ENCODE data around the gene GABBR2.

The GABBR2 gene

GRCh38 chr9:98554752-98555151, 154.0 kb downstream of the GABBR2 start:
- no peak overlapping the region for H3K4me3 ChIP-seq (ENCODE audit: low read depth, low read length)
- no peak overlapping the region for H3K27ac ChIP-seq (ENCODE audit: low read depth, low read length)
- H3K9me3 ChIP-seq (ENCODE audit: control insufficient read depth, insufficient read depth, low read length): no peaks in the 10 kb centered on the region
- H3K27me3 ChIP-seq (ENCODE audit: control insufficient read depth, insufficient read depth, low read length): no peaks in the 10 kb centered on the region
- no peaks in the 10 kb centered on the region for H3K36me3 ChIP-seq (ENCODE audit: control insufficient read depth, insufficient read depth, low read length)
- no peaks in the 10 kb centered on the region for H3K4me1 ChIP-seq (ENCODE audit: control insufficient read depth, insufficient read depth, low read length)
- no peak overlapping the region for H3K9ac ChIP-seq (ENCODE audit: low read depth, low read length)

DNA sequence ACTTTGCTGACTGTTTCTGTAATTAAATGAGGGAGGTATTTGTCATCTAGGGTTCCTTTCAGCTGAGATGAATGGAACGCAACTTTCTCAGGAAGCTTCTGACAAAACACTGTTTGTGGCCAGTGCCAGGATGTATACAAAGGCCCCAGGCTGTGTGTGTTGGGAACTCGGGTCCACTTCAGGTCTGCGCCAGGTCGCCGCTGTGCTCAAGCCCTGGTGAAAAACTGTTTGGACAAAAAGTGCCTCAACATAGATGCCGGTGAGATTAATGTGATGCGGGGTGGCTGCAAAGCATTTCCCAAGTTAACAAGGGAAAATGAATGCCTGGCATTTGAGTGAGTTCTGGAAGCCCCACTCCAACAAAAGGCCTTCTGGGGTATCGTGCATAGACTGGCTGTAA, 156.4 kb downstream of the GABBR2 start:
- no peak overlapping the region for H3K9ac ChIP-seq (ENCODE audit: low read depth, low read length)
- H3K27ac ChIP-seq (ENCODE audit: low read depth, low read length): no peak overlapping the region

DNA sequence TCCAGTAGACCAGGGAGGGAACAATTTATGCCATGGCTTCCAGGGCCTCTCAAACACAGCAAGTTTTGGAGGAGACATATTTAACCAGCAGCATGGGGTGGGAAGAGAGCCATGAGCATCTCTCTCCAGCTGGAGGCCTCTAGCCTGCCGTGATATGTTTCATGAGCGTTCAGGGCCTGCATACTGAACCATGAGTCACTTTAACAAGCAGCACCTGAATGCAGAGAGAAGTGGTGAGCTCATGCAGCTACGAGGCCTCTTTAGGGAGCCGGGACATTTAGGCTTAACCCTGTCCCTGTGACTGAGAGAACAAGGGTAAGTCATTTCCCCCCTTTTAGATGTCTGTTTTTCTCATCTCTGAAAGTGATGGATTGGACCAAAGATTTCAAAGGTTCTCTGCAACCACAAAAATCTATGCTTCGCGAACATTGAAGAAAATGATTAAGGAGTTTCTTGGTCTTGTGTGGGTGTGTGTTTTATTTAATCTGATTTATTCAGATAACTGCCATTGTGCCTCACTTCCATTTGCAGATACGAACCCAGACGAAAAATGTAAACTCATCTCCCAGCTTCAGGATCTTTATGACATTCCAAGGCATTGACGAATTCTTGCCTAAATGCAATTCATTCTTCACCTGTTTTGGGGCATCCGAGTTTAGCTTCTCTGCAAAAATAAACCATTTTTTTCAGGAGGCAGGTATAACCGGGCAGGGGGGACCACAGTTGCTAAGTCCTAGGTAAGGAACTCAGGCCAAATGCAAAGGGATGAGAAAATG, 157.0 kb downstream of the GABBR2 start:
- Histone ChIP-seq H3K9ac (ENCODE audit: low read depth, low read length) (no peak overlapping the region), H3K27ac (ENCODE audit: low read depth, low read length) (no peak overlapping the region), H3K4me1 (ENCODE audit: control insufficient read depth, insufficient read depth, low read length) (no peaks in the 10 kb centered on the region), H3K9me3 (ENCODE audit: control insufficient read depth, insufficient read depth, low read length) (no peaks in the 10 kb centered on the region), H3K36me3 (ENCODE audit: control insufficient read depth, insufficient read depth, low read length) (no peaks in the 10 kb centered on the region), H3K27me3 (ENCODE audit: control insufficient read depth, insufficient read depth, low read length) (no peaks in the 10 kb centered on the region), H3K4me3 (ENCODE audit: low read depth, low read length) (no peak overlapping the region)

More for the DNA sequence above, 156.4 kb downstream of the GABBR2 start:
- Histone ChIP-seq H3K9me3 (ENCODE audit: control insufficient read depth, insufficient read depth, low read length) (no peaks in the 10 kb centered on the region), H3K4me1 (ENCODE audit: control insufficient read depth, insufficient read depth, low read length) (no peaks in the 10 kb centered on the region), H3K27me3 (ENCODE audit: control insufficient read depth, insufficient read depth, low read length) (no peaks in the 10 kb centered on the region), H3K36me3 (ENCODE audit: control insufficient read depth, insufficient read depth, low read length) (no peaks in the 10 kb centered on the region), H3K4me3 (ENCODE audit: low read depth, low read length) (no peak overlapping the region)

GRCh38 chr9:98550206-98550820, 158.4 kb downstream of the GABBR2 start:
- H3K4me3 ChIP-seq (ENCODE audit: low read depth, low read length): no peak overlapping the region
- H3K36me3 ChIP-seq (ENCODE audit: control insufficient read depth, insufficient read depth, low read length): no peaks in the 10 kb centered on the region
- no peaks in the 10 kb centered on the region for H3K27me3 ChIP-seq (ENCODE audit: control insufficient read depth, insufficient read depth, low read length)
- H3K9ac ChIP-seq (ENCODE audit: low read depth, low read length): no peak overlapping the region
- no peaks in the 10 kb centered on the region for H3K4me1 ChIP-seq (ENCODE audit: control insufficient read depth, insufficient read depth, low read length)
- H3K9me3 ChIP-seq (ENCODE audit: control insufficient read depth, insufficient read depth, low read length): no peaks in the 10 kb centered on the region
- no peak overlapping the region for H3K27ac ChIP-seq (ENCODE audit: low read depth, low read length)

DNA sequence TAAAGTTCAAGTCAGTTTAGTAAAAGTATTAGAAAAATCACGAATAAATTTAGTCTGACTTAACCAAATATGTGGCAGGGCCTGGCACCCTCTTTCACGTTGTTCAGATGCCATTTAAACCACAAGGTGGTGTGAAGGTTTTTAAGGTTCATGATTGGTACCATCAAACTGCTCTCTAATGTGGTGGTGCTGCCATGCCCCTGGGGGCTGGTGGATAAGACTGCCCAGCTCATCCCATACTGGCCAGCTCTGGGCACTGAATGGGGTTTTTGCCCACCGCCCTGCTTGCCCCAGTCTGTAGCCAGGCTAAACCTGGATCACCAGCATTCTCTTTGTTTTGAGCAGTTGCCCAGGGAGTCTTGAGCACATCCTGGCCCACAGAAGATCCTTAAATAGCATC, 159.3 kb downstream of the GABBR2 start:
- Histone ChIP-seq H3K27ac (ENCODE audit: low read depth, low read length) (no peak overlapping the region), H3K36me3 (ENCODE audit: control insufficient read depth, insufficient read depth, low read length) (no peaks in the 10 kb centered on the region), H3K9me3 (ENCODE audit: control insufficient read depth, insufficient read depth, low read length) (no peaks in the 10 kb centered on the region), H3K9ac (ENCODE audit: low read depth, low read length) (no peak overlapping the region), H3K4me3 (ENCODE audit: low read depth, low read length) (no peak overlapping the region), H3K4me1 (ENCODE audit: control insufficient read depth, insufficient read depth, low read length) (no peaks in the 10 kb centered on the region), H3K27me3 (ENCODE audit: control insufficient read depth, insufficient read depth, low read length) (no peaks in the 10 kb centered on the region)

DNA sequence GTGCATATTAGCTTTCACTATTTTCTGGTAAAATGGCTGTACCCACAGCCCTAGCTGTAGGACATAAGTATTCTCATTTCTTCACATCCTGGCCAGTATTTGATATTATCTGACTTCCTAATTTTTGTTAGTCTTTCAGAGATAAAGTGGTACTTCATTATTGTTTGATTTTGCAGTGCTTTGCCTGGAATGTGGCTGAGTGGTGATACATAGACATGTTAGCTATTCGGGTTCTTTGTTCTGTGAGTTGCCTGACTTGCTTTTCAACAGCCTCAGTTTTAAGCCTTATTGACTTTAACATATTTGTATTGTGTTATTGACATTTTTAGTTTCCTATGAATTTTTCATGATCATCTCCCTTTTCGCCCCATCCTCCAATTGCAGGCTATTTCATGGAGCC, 161.1 kb downstream of the GABBR2 start:
- H3K36me3 ChIP-seq (ENCODE audit: control insufficient read depth, insufficient read depth, low read length): no peaks in the 10 kb centered on the region
- no peak overlapping the region for H3K4me3 ChIP-seq (ENCODE audit: low read depth, low read length)
- H3K9me3 ChIP-seq (ENCODE audit: control insufficient read depth, insufficient read depth, low read length): no peaks in the 10 kb centered on the region
- no peaks in the 10 kb centered on the region for H3K27me3 ChIP-seq (ENCODE audit: control insufficient read depth, insufficient read depth, low read length)
- H3K27ac ChIP-seq (ENCODE audit: low read depth, low read length): no peak overlapping the region
- no peak overlapping the region for H3K9ac ChIP-seq (ENCODE audit: low read depth, low read length)
- no peaks in the 10 kb centered on the region for H3K4me1 ChIP-seq (ENCODE audit: control insufficient read depth, insufficient read depth, low read length)

GRCh38 chr9:98545021-98545420, 163.7 kb downstream of the GABBR2 start:
- Histone ChIP-seq H3K27me3 (ENCODE audit: control insufficient read depth, insufficient read depth, low read length) (no peaks in the 10 kb centered on the region), H3K9ac (ENCODE audit: low read depth, low read length) (no peak overlapping the region), H3K27ac (ENCODE audit: low read depth, low read length) (no peak overlapping the region), H3K4me3 (ENCODE audit: low read depth, low read length) (no peak overlapping the region), H3K36me3 (ENCODE audit: control insufficient read depth, insufficient read depth, low read length) (no peaks in the 10 kb centered on the region), H3K4me1 (ENCODE audit: control insufficient read depth, insufficient read depth, low read length) (no peaks in the 10 kb centered on the region), H3K9me3 (ENCODE audit: control insufficient read depth, insufficient read depth, low read length) (no peaks in the 10 kb centered on the region)

DNA sequence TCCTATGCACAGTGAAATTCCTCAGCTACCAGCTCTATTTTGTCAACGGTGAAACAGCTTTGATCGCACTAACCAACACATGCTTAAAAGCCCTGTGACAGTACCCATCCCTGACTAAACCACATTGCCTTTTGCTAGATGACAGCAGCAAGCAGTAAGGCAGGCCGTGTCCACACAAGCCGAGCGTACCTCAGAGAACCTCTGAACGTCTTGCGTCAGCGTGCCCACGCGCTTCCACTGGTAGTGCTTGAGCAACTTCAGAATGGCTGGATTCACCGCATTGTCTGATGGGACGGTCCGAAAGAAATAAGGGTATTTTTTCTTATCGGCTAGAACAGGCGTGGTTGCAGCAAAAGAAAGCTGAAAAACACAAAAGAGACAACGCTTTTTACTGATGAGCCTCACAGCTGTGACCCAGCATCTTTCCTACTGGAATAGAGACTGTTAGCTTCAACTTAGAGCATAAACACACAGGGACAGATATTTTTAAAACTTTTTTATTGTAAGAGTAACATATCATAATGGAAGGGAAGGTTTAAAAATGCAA, 167.0 kb downstream of the GABBR2 start:
- H3K4me1 ChIP-seq (ENCODE audit: control insufficient read depth, insufficient read depth, low read length): no peaks in the 10 kb centered on the region
- no peaks in the 10 kb centered on the region for H3K9me3 ChIP-seq (ENCODE audit: control insufficient read depth, insufficient read depth, low read length)
- no peaks in the 10 kb centered on the region for H3K36me3 ChIP-seq (ENCODE audit: control insufficient read depth, insufficient read depth, low read length)
- no peaks in the 10 kb centered on the region for H3K27me3 ChIP-seq (ENCODE audit: control insufficient read depth, insufficient read depth, low read length)
- H3K27ac ChIP-seq (ENCODE audit: low read depth, low read length): no peak overlapping the region
- no peak overlapping the region for H3K9ac ChIP-seq (ENCODE audit: low read depth, low read length)
- no peak overlapping the region for H3K4me3 ChIP-seq (ENCODE audit: low read depth, low read length)

- H3K4me3 ChIP-seq (ENCODE audit: low read depth, low read length): no peak overlapping the region
- H3K27ac ChIP-seq (ENCODE audit: low read depth, low read length): no peak overlapping the region
- no peaks in the 10 kb centered on the region for H3K36me3 ChIP-seq (ENCODE audit: control insufficient read depth, insufficient read depth, low read length)
- no peaks in the 10 kb centered on the region for H3K27me3 ChIP-seq (ENCODE audit: control insufficient read depth, insufficient read depth, low read length)
- H3K9ac ChIP-seq (ENCODE audit: low read depth, low read length): no peak overlapping the region
- no peaks in the 10 kb centered on the region for H3K9me3 ChIP-seq (ENCODE audit: control insufficient read depth, insufficient read depth, low read length)
- H3K4me1 ChIP-seq (ENCODE audit: control insufficient read depth, insufficient read depth, low read length): no peaks in the 10 kb centered on the region
Observed at GRCh38 chr9:98540476-98540875, 168.3 kb downstream of the GABBR2 start.

GRCh38 chr9:98539954-98540353, 168.8 kb downstream of the GABBR2 start:
- H3K9me3 ChIP-seq (ENCODE audit: control insufficient read depth, insufficient read depth, low read length): no peaks in the 10 kb centered on the region
- H3K27ac ChIP-seq (ENCODE audit: low read depth, low read length): no peak overlapping the region
- H3K4me1 ChIP-seq (ENCODE audit: control insufficient read depth, insufficient read depth, low read length): no peaks in the 10 kb centered on the region
- H3K9ac ChIP-seq (ENCODE audit: low read depth, low read length): no peak overlapping the region
- H3K4me3 ChIP-seq (ENCODE audit: low read depth, low read length): no peak overlapping the region
- no peaks in the 10 kb centered on the region for H3K36me3 ChIP-seq (ENCODE audit: control insufficient read depth, insufficient read depth, low read length)
- no peaks in the 10 kb centered on the region for H3K27me3 ChIP-seq (ENCODE audit: control insufficient read depth, insufficient read depth, low read length)

- Histone ChIP-seq H3K4me3 (ENCODE audit: low read depth, low read length) (no peak overlapping the region), H3K36me3 (ENCODE audit: control insufficient read depth, insufficient read depth, low read length) (no peaks in the 10 kb centered on the region), H3K9ac (ENCODE audit: low read depth, low read length) (no peak overlapping the region), H3K9me3 (ENCODE audit: control insufficient read depth, insufficient read depth, low read length) (no peaks in the 10 kb centered on the region), H3K4me1 (ENCODE audit: control insufficient read depth, insufficient read depth, low read length) (no peaks in the 10 kb centered on the region), H3K27ac (ENCODE audit: low read depth, low read length) (no peak overlapping the region), H3K27me3 (ENCODE audit: control insufficient read depth, insufficient read depth, low read length) (no peaks in the 10 kb centered on the region)
Observed at GRCh38 chr9:98538626-98539031, 170.1 kb downstream of the GABBR2 start.

Measured in HUES48 (cell line).